Heart left ventricle (tissue), 13 donors: ENCODE measurements around the gene GADD45G.

ENCODE experiments used
- POLR2A ChIP-seq, 2 donors: fragments of 450-650 bp; IDR thresholded peaks; one replicate each; pipeline ENCODE4 v1.6.1; 2017; ENCODE audit warnings: antibody characterized with exemption in 2 of 2, mild to moderate bottlenecking in 2 of 2, moderate library complexity in 2 of 2
- TF ChIP-seq, protein P1 (sequence below), 12 donors: fragments of 200-600 bp; sonication (generic) in 4 of 12; IDR thresholded peaks; one replicate each; pipeline versions ENCODE4 v1.5.0 to v1.8.0; 2018 to 2022; ENCODE audit warnings: antibody characterized with exemption in 12 of 12, mild to moderate bottlenecking in 5 of 12
- donor health status: ischemic (EF 13 %, LVEDD 7.1; RV severe dilation, severe dysfunction).
- donor health status: DM: no; HTN: yes; CAD: no.
- donor health status: DM: no; HTN: no; CAD: no.
- donor health status: ischemic (EF 25% LVEDD 6.9; RV normal size, moderate dysfunction).
- donor health status: ischemic (EF 25% LVEDD 5.7; RV mildly dilated, moderate dysfunction).
- donor health status: ischemic (EF 35%, LVEDD 5.7; RV mildly dilated, moderate dysfunction).
- donor health status: nonischemic (EF 11% LVEDD 7.7; RV severe dilation, severe dysfunction).
- donor health status: DM: yes; HTN: yes; CAD: no.
- donor health status: PGD.
- donor health status: ischemic (EF 29% LVEDD 5.4; RV normal size, mild dysfunction).
- donor health status: nonischemic (EF 23%, LVEDD 6.1; RV moderate dilation, normal function).

DNA sequence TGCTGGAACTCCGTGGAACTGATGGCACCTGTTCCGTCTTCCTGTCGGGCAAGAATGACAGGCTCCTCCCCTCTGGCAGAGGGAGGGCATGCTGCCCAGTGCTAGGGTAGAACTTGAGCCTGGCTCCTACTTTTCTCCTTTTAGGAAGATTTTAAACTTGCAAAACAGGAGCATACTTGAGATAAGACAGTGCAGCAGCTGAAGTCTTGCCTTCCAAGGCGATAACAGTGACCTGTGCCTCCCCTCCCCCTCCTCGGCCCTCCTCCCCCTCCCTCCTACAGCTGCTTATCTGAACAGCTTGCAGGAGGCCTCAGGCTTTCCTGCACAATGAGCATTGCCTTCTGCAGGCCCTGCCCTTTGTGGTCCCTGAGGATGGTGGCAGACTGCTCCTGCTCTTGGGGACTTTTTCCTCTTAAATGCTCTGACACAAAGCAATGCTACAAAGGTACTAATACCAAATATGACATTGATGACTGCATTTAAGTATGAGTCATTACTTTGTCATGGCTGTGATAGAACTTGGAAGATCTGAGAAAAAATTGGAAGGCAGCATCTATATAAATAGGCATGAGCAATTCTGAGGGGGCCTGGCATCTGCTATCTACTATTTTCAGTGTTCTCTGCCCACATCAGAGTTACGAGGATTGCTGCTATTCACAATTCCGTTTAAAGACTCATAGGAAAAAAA, 2.0 kb downstream of the GADD45G start:
- TF ChIP-seq, protein P1, sequence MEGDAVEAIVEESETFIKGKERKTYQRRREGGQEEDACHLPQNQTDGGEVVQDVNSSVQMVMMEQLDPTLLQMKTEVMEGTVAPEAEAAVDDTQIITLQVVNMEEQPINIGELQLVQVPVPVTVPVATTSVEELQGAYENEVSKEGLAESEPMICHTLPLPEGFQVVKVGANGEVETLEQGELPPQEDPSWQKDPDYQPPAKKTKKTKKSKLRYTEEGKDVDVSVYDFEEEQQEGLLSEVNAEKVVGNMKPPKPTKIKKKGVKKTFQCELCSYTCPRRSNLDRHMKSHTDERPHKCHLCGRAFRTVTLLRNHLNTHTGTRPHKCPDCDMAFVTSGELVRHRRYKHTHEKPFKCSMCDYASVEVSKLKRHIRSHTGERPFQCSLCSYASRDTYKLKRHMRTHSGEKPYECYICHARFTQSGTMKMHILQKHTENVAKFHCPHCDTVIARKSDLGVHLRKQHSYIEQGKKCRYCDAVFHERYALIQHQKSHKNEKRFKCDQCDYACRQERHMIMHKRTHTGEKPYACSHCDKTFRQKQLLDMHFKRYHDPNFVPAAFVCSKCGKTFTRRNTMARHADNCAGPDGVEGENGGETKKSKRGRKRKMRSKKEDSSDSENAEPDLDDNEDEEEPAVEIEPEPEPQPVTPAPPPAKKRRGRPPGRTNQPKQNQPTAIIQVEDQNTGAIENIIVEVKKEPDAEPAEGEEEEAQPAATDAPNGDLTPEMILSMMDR (IDR thresholded peaks at IDR 0.05): no peak
- no peak for TF ChIP-seq POLR2A (IDR thresholded peaks at IDR 0.05)
